CD4-positive, alpha-beta memory T cell (primary cell): ENCODE measurements around the gene VAMP2. TPM values are rescaled to one million over a fixed set of nuclear protein-coding genes. Genes with fewer than 3 reads are reported as not detected.

Experiments
- CTCF ChIA-PET: fragments of 350-600 bp; sonication (Branson Sonifier 250); formaldehyde crosslinking; loops from one replicate; lab custom pipeline; 2021; ENCODE audit warnings: inconsistent platforms; ENCODE audit not compliant: partially characterized antibody; lab: Charles Lee
- POLR2A ChIA-PET: fragments of 350-600 bp; sonication (Branson Sonifier 250); formaldehyde crosslinking; loops from one replicate; lab custom pipeline; 2021; ENCODE audit not compliant: partially characterized antibody; lab: Charles Lee
- DNase-seq, 5 donors: peaks; one replicate each; pipeline versions ENCODE4 v3.0.0 to v3.0.0-alpha.2; 2020 to 2022; ENCODE audit warnings: mixed read lengths in 1 of 5
- H3K27ac ChIP-seq: one replicate; pipeline ENCODE4 v1.7.0; 2013; ENCODE audit warnings: low read depth, low read length
- H3K27me3 ChIP-seq: 2 replicates; pipeline ENCODE4 v1.7.0; 2013; ENCODE audit warnings: mild to moderate bottlenecking, low read length, moderate library complexity; ENCODE audit not compliant: insufficient read depth
- H3K36me3 ChIP-seq: 2 replicates; pipeline ENCODE4 v1.7.0; 2013; ENCODE audit warnings: mild to moderate bottlenecking, low read length, moderate library complexity; ENCODE audit not compliant: insufficient read depth
- H3K4me1 ChIP-seq: 2 replicates; pipeline ENCODE4 v1.7.0; 2013; ENCODE audit warnings: mild to moderate bottlenecking, low read length, moderate library complexity; ENCODE audit not compliant: insufficient read depth
- H3K4me3 ChIP-seq, 2 donors: one replicate each; pipeline ENCODE4 v1.7.0; 2013; ENCODE audit warnings: low read length in 2 of 2, mild to moderate bottlenecking in 1 of 2
- H3K9me3 ChIP-seq, 2 donors: one replicate each; pipeline ENCODE4 v1.7.0; 2013; ENCODE audit warnings: low read length in 2 of 2, control low read depth in 1 of 2; ENCODE audit not compliant: control insufficient read depth in 1 of 2
- H3K27ac Mint-ChIP-seq, 7 donors: one replicate each; pipeline ENCODE4 v1.8.0; 2020 to 2021; ENCODE audit warnings: mixed read lengths in 7 of 7, mild to moderate bottlenecking in 6 of 7, inconsistent platforms in 3 of 7, moderate library complexity in 3 of 7
- H3K27me3 Mint-ChIP-seq, 2 donors: one replicate each; pipeline ENCODE4 v1.8.0; 2020 to 2021; ENCODE audit warnings: mixed read lengths in 2 of 2
- H3K36me3 Mint-ChIP-seq, 2 donors: one replicate each; pipeline ENCODE4 v1.8.0; 2020 to 2021; ENCODE audit warnings: mixed read lengths in 2 of 2, inconsistent platforms in 1 of 2, mild to moderate bottlenecking in 1 of 2
- H3K4me1 Mint-ChIP-seq, 4 donors: one replicate each; pipeline ENCODE4 v1.8.0; 2020 to 2021; ENCODE audit warnings: mixed read lengths in 4 of 4, mild to moderate bottlenecking in 1 of 4
- H3K4me3 Mint-ChIP-seq, 8 donors: one replicate each; pipeline ENCODE4 v1.8.0; 2020 to 2021; ENCODE audit warnings: mixed read lengths in 8 of 8, mild to moderate bottlenecking in 7 of 8, moderate library complexity in 6 of 8, inconsistent platforms in 3 of 8
- H3K9me3 Mint-ChIP-seq, 8 donors: one replicate each; pipeline ENCODE4 v1.8.0; 2020 to 2021; ENCODE audit warnings: mixed read lengths in 8 of 8, mild to moderate bottlenecking in 5 of 8, inconsistent platforms in 3 of 8, moderate library complexity in 1 of 8
- intact Hi-C: fragments of 100-400 bp; cut with micrococcal nuclease; formaldehyde crosslinking; loops from one replicate; pipeline ENCODE4 v1.15.1; 2023
- polyA plus RNA-seq, 2 donors: library from polyadenylated mRNA; unstranded; fragments of 300-500 nt; fragmentation: Illumina TruSeq; gene quantifications; one replicate each; pipeline ENCODE4 v1.2.3, GENCODE V29; 2021
- total RNA-seq, 2 experiments: library from RNA; stranded (reverse); gene quantifications; one replicate each; pipeline ENCODE4 v1.2.3, GENCODE V29; 2021

VAMP2 gene
- total and polyA plus RNA-seq, 4 experiments from 2014 or later: 41.6 to 203 (median 148) TPM

DNA sequence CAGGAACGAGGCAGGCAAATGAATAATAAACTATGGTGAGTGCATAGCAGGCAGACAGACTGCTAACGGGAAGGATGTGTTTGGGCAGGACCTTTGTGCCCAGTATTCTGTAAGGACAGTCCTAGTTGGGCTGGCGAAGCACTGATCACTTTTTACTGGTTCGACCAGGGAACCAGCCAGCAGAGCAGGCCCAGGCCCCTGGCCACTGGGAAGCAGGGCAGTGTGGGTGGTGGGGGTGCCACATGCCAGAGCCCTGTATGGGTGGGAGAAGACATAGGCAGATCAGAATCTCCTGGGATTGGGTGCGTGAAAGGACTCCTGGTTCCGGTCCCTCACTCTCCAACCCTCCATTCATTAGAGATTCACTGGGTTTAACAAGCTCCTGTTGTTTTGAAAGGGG, 4.0 kb upstream of the VAMP2 start:
- Mint-ChIP-seq H3K36me3 (peaks cover under 1 to 14% of the 10 kb centered on the region in 2 donors), H3K27ac (peak overlapping the region in 1 of 7 donors; percentile 78), H3K4me1 (peaks cover 20 to 39% (median 27%) of the 10 kb centered on the region in 4 donors), H3K9me3 (no peaks in the 10 kb centered on the region), H3K4me3 (no peak overlapping the region), H3K27me3 (no peaks in the 10 kb centered on the region)
- Histone ChIP-seq H3K4me3 (no peak overlapping the region), H3K27me3 (no peaks in the 10 kb centered on the region), H3K9me3 (no peaks in the 10 kb centered on the region), H3K36me3 (peaks cover 2% of the 10 kb centered on the region), H3K27ac (no peak overlapping the region), H3K4me1 (peaks cover 29% of the 10 kb centered on the region)
- CTCF ChIA-PET: interaction anchor here (1.2 kb wide), 1 partner anchor 40 kb away, joined by 4 read pairs; no protein-coding TSS in a partner anchor
- intact Hi-C loops: no loop called here
- DNase-seq: no peak
- POLR2A ChIA-PET: interaction anchor here (1.7 to 2.3 kb wide), 2 partner anchors 10 to 55 kb away, joined by 8 to 30 read pairs; no protein-coding TSS in a partner anchor

GRCh38 chr17:8164815-8165131, 2.0 kb upstream of the VAMP2 start:
- Histone ChIP-seq H3K27ac (peak overlapping the region; percentile 100), H3K9me3 (no peaks in the 10 kb centered on the region), H3K27me3 (no peaks in the 10 kb centered on the region), H3K4me3 (peak overlapping the region; percentile 50 to 56), H3K4me1 (peaks cover 48% of the 10 kb centered on the region), H3K36me3 (peaks cover 19% of the 10 kb centered on the region)
- H3K36me3 Mint-ChIP-seq: peaks cover 19 to 33% of the 10 kb centered on the region in 2 donors
- POLR2A ChIA-PET: interaction anchor here (0.7 to 23.4 kb wide), 18 partner anchors 10 to 581 kb away, joined by 3 to 1074 read pairs (median 6); partner anchors contain the start of genes ALOXE3, BORCS6, CTC1 and HES7
- CTCF ChIA-PET: interaction anchor here (1.2 to 1.9 kb wide), 5 partner anchors 9 to 136 kb away, joined by 4 to 8 read pairs (median 5); no protein-coding TSS in a partner anchor
- H3K27me3 Mint-ChIP-seq: no peaks in the 10 kb centered on the region
- peak overlapping the region; percentile 95 to 99 (median 98) for H3K27ac Mint-ChIP-seq
- intact Hi-C loops: loop anchor here (1.0 kb wide), 2 partner anchors 9 to 22 kb away; no protein-coding TSS in a partner anchor
- H3K4me3 Mint-ChIP-seq: peak overlapping the region; percentile 83 to 93 (median 88)
- H3K4me1 Mint-ChIP-seq: peaks cover 38 to 55% (median 45%) of the 10 kb centered on the region in 4 donors
- peak in 1 of 5 donors; percentile 19 for DNase-seq
- peaks cover 0 to 1% (median 0%) of the 10 kb centered on the region in 8 donors for H3K9me3 Mint-ChIP-seq

DNA sequence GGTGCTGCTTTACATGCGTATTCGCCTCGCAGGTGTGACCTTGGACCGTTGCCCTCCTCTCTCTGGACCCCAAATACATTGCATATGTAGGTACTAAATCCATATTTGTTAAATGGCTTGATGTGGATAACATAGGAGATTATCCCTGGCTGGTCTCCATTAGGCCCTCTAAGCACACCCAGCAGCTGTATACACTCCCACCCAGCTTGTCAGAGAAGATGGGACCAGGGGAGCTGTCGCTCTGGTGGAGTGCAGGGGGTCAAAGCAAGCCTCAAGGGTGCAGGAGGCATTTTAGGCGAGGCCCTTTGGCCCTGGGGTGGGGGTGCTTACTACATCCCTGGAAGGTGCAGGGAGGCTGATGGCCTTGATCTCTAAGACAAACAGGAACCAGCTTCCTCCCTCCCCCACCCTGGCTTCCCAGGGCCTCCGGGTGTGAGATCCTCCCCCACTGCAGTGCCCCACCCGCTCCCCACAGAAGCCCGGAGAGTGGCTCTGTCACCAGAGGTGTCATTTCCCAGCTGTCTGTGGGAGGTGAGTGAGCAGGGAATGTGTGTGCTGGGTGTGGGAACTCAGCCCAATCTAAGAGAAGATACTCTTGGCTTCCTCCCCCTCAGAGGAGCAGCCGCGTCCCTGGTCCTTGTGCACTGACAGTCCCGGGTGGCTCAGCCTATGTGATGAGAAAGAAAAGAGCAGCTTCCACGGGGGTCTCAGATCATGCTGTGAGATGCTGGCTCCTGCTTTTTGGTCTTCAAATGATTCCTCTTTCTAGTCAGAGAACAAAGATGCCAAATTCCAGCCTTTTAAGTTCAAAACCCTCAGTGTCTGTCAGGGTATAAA, 1.4 kb upstream of the VAMP2 start:
- intact Hi-C loops: loop anchor here (1.0 kb wide), 2 partner anchors 9 to 22 kb away; no protein-coding TSS in a partner anchor
- H3K36me3 Mint-ChIP-seq: peaks cover 19 to 36% of the 10 kb centered on the region in 2 donors
- DNase-seq: peak; percentile 71 to 88 (median 75)
- H3K4me3 Mint-ChIP-seq: peak overlapping the region; percentile 83 to 93 (median 88)
- Histone ChIP-seq H3K9me3 (no peaks in the 10 kb centered on the region), H3K27ac (peak overlapping the region; percentile 100), H3K4me1 (peaks cover 54% of the 10 kb centered on the region), H3K27me3 (no peaks in the 10 kb centered on the region), H3K36me3 (peaks cover 25% of the 10 kb centered on the region), H3K4me3 (peak overlapping the region; percentile 50 to 56)
- CTCF ChIA-PET: interaction anchor here (0.7 to 1.9 kb wide), 6 partner anchors 9 to 137 kb away, joined by 4 to 8 read pairs (median 4); no protein-coding TSS in a partner anchor
- H3K27me3 Mint-ChIP-seq: no peaks in the 10 kb centered on the region
- peak overlapping the region; percentile 95 to 99 (median 98) for H3K27ac Mint-ChIP-seq
- peaks cover 40 to 61% (median 49%) of the 10 kb centered on the region in 4 donors for H3K4me1 Mint-ChIP-seq
- POLR2A ChIA-PET: interaction anchor here (0.7 to 23.4 kb wide), 21 partner anchors 10 to 581 kb away, joined by 3 to 1074 read pairs (median 6); partner anchors contain the start of genes ALOXE3, AURKB, BORCS6 and CTC1
- peaks cover 0 to 1% (median 0%) of the 10 kb centered on the region in 8 donors for H3K9me3 Mint-ChIP-seq

GRCh38 chr17:8162997-8163977, 539 bp upstream of the VAMP2 start:
- Histone ChIP-seq H3K27ac (peak overlapping the region; percentile 100), H3K27me3 (no peaks in the 10 kb centered on the region), H3K36me3 (peaks cover 28% of the 10 kb centered on the region), H3K4me1 (peaks cover 62% of the 10 kb centered on the region), H3K9me3 (no peaks in the 10 kb centered on the region), H3K4me3 (peak overlapping the region; percentile 50 to 98)
- no peaks in the 10 kb centered on the region for H3K27me3 Mint-ChIP-seq
- DNase-seq: peak in 2 of 5 donors; percentile 28 to 56
- intact Hi-C loops: no loop called here
- H3K9me3 Mint-ChIP-seq: peaks cover 0 to 1% (median 0%) of the 10 kb centered on the region in 8 donors
- peaks cover 24 to 42% of the 10 kb centered on the region in 2 donors for H3K36me3 Mint-ChIP-seq
- H3K27ac Mint-ChIP-seq: peak overlapping the region; percentile 95 to 99 (median 98)
- H3K4me1 Mint-ChIP-seq: peaks cover 47 to 65% (median 54%) of the 10 kb centered on the region in 4 donors
- ChIA-PET POLR2A (interaction anchor here (0.6 to 23.4 kb wide), 23 partner anchors 9 to 580 kb away, joined by 3 to 1074 read pairs (median 6); partner anchors contain the start of genes ALOXE3, AURKB, BORCS6 and CTC1), CTCF (interaction anchor here (0.7 to 2.4 kb wide), 7 partner anchors 10 to 138 kb away, joined by 4 to 8 read pairs (median 5); no protein-coding TSS in a partner anchor)
- H3K4me3 Mint-ChIP-seq: peak overlapping the region; percentile 83 to 93 (median 90)

DNA sequence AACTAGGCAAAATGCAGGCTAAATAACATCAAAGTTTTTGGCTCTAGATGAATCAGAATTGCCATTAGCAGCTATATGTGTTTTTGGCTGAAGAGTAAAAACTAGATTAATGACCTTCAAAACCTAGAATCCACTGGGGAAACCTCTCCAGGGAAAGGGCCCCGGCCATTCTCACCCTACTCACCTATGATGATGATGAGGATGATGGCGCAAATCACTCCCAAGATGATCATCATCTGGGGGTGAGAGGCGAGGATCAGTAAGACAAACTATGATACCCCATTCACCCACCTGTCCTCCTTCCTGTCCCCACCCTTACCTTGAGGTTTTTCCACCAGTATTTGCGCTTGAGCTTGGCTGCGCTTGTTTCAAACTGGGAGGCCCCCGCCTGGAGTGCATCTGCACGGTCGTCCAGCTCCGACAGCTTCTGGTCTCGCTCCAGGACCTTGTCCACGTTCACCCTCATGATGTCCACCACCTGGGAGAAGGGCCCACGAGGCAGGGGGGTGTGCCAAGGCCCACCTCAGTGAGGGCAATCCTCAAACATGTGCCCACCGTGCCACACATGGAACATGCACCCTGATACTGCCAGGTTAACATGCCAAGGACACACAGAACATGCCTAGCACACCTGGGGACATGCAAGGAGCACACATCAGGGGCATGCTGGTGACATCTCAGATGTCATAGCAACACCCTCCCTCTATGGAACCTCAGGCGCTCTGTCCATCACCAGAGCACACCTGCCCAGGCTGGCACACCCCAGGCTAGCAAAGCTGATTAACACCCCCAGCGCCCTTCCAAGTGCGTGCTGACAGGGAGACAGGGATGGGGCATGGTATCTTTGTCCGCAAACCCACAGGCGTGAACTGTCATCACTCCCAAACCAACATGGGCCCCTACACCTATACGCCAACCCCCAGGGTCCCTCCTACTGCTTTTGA, 1.2 kb downstream of the VAMP2 start:
- peak overlapping the region; percentile 91 to 93 (median 91) for H3K4me3 Mint-ChIP-seq
- Histone ChIP-seq H3K27ac (peak overlapping the region; percentile 100), H3K9me3 (no peaks in the 10 kb centered on the region), H3K27me3 (no peaks in the 10 kb centered on the region), H3K36me3 (peaks cover 30% of the 10 kb centered on the region), H3K4me1 (peaks cover 75% of the 10 kb centered on the region), H3K4me3 (peak overlapping the region; percentile 80 to 98)
- H3K36me3 Mint-ChIP-seq: peaks cover 24 to 42% of the 10 kb centered on the region in 2 donors
- CTCF ChIA-PET: interaction anchor here (0.6 to 6.1 kb wide), 9 partner anchors 12 to 139 kb away, joined by 3 to 38 read pairs (median 5); partner anchors contain the start of genes ALOXE3 and TMEM107
- peak in 3 of 5 donors; percentile 20 to 57 (median 31) for DNase-seq
- H3K27me3 Mint-ChIP-seq: no peaks in the 10 kb centered on the region
- H3K4me1 Mint-ChIP-seq: peaks cover 44 to 64% (median 53%) of the 10 kb centered on the region in 4 donors
- H3K27ac Mint-ChIP-seq: peak overlapping the region; percentile 93 to 98 (median 96)
- POLR2A ChIA-PET: interaction anchor here (0.9 to 23.4 kb wide), 13 partner anchors 7 to 134 kb away, joined by 3 to 1074 read pairs (median 34); partner anchors contain the start of genes ALOXE3, BORCS6, CTC1 and HES7
- intact Hi-C loops: no loop called here
- peaks cover 0 to 1% (median 0%) of the 10 kb centered on the region in 8 donors for H3K9me3 Mint-ChIP-seq
